GM23338 (cell line): ENCODE data around the gene CLDN8. TPM values are rescaled to one million over a fixed set of nuclear protein-coding genes. Genes with fewer than 3 reads are reported as not detected.

Experiments used
- ATAC-seq: fragments of 200-7000 bp; cut with Tn5 transposase; 3 replicates; pipeline ENCODE4 v1.9.1; 2020
- DNase-seq: peaks from one replicate; pipeline ENCODE4 v3.0.0-alpha.2; 2015; ENCODE audit warnings: low spot score
- H2AFZ ChIP-seq: fragments of 200-600 bp; sonication (generic); 2 replicates; pipeline ENCODE4 v1.8.0; 2016; ENCODE audit warnings: antibody characterized with exemption, mild to moderate bottlenecking, moderate library complexity
- H3F3A ChIP-seq: fragments of 200-600 bp; sonication (generic); replicated peaks from 2 replicates; pipeline ENCODE4 v1.8.0; 2017; ENCODE audit warnings: antibody characterized with exemption, mixed run types, low read depth
- H3K27ac ChIP-seq: fragments of 200-600 bp; sonication (generic); 2 replicates; pipeline ENCODE4 v1.6.1; 2016; ENCODE audit warnings: low read depth
- H3K27me3 ChIP-seq: fragments of 200-600 bp; sonication (generic); 2 replicates; pipeline ENCODE4 v1.8.0; 2016; ENCODE audit warnings: mild to moderate bottlenecking, mixed run types, moderate library complexity; ENCODE audit not compliant: insufficient read depth
- H3K36me3 ChIP-seq: fragments of 200-600 bp; sonication (generic); 2 replicates; pipeline ENCODE4 v1.8.0; 2016; ENCODE audit warnings: mild to moderate bottlenecking; ENCODE audit not compliant: insufficient read depth
- H3K4me1 ChIP-seq: fragments of 200-600 bp; sonication (generic); 2 replicates; pipeline ENCODE4 v1.8.0; 2016; ENCODE audit warnings: mild to moderate bottlenecking, moderate library complexity; ENCODE audit not compliant: insufficient read depth
- H3K4me2 ChIP-seq: fragments of 200-600 bp; sonication (generic); 2 replicates; pipeline ENCODE4 v1.7.1; 2017; ENCODE audit warnings: mixed run types
- H3K4me3 ChIP-seq: fragments of 200-600 bp; sonication (generic); 2 replicates; pipeline ENCODE4 v1.6.1; 2016; ENCODE audit warnings: mixed run types
- H3K79me2 ChIP-seq: fragments of 200-600 bp; sonication (generic); replicated peaks from 2 replicates; pipeline ENCODE4 v1.8.0; 2017; ENCODE audit warnings: mild to moderate bottlenecking; ENCODE audit not compliant: insufficient read depth
- H3K9me2 ChIP-seq: fragments of 200-600 bp; sonication (generic); 2 replicates; pipeline ENCODE4 v1.8.0; 2017; ENCODE audit not compliant: insufficient read depth
- H4K20me1 ChIP-seq: fragments of 200-600 bp; sonication (generic); replicated peaks from 2 replicates; pipeline ENCODE4 v1.8.0; 2017; ENCODE audit warnings: mild to moderate bottlenecking; ENCODE audit not compliant: insufficient read depth
- H3K27ac Mint-ChIP-seq: 2 replicates; pipeline ENCODE4 v1.8.0; 2020; ENCODE audit warnings: inconsistent platforms, mild to moderate bottlenecking, moderate library complexity, mixed read lengths
- H3K27me3 Mint-ChIP-seq: 3 replicates; pipeline ENCODE4 v1.8.0; 2022; ENCODE audit warnings: low read depth, mild to moderate bottlenecking, moderate library complexity, mixed read lengths, inconsistent platforms; ENCODE audit not compliant: insufficient read depth, poor library complexity
- H3K36me3 Mint-ChIP-seq: 3 replicates; pipeline ENCODE4 v1.8.0; 2021; ENCODE audit warnings: low read depth, mild to moderate bottlenecking, inconsistent platforms, moderate library complexity, mixed read lengths
- H3K4me1 Mint-ChIP-seq: 3 replicates; pipeline ENCODE4 v1.8.0; 2020; ENCODE audit warnings: mild to moderate bottlenecking, inconsistent platforms, mixed read lengths
- H3K4me3 Mint-ChIP-seq: 3 replicates; pipeline ENCODE4 v1.8.0; 2021; ENCODE audit warnings: moderate library complexity, mild to moderate bottlenecking, inconsistent platforms, mixed read lengths
- H3K9me3 Mint-ChIP-seq: 3 replicates; pipeline ENCODE4 v1.8.0; 2020; ENCODE audit warnings: moderate library complexity, mild to moderate bottlenecking, inconsistent platforms, mixed read lengths
- CREB1 ChIP-seq: fragments of 250-450 bp; sonication (Bioruptor Pico); IDR thresholded peaks from 2 replicates; pipeline ENCODE4 v1.5.0; 2020; ENCODE audit warnings: low read depth, mild to moderate bottlenecking, moderate library complexity
- EZH2 ChIP-seq: fragments of 200-600 bp; sonication (generic); IDR thresholded peaks from one replicate; pipeline ENCODE4 v1.8.0; 2017; ENCODE audit warnings: antibody characterized with exemption, mild to moderate bottlenecking, low read depth; ENCODE audit not compliant: unreplicated experiment
- EZH2phosphoT487 ChIP-seq: fragments of 200-600 bp; sonication (generic); IDR thresholded peaks from one replicate; pipeline ENCODE4 v1.8.1; 2018; ENCODE audit warnings: antibody characterized with exemption; ENCODE audit not compliant: unreplicated experiment
- JUNB ChIP-seq: IDR thresholded peaks from one replicate; pipeline ENCODE4 v1.6.1; 2016; ENCODE audit warnings: antibody characterized with exemption; ENCODE audit not compliant: unreplicated experiment
- NANOG ChIP-seq: IDR thresholded peaks from 2 replicates; pipeline ENCODE4 v1.6.1; 2016; ENCODE audit warnings: antibody characterized with exemption, borderline replicate concordance
- POLR2AphosphoS5 ChIP-seq: IDR thresholded peaks from 2 replicates; pipeline ENCODE4 v1.6.1; 2016; ENCODE audit warnings: antibody characterized with exemption, low read depth
- REST ChIP-seq: IDR thresholded peaks from one replicate; pipeline ENCODE4 v1.6.1; 2018; ENCODE audit warnings: antibody characterized with exemption; ENCODE audit not compliant: unreplicated experiment
- STAT1 ChIP-seq: IDR thresholded peaks from one replicate; pipeline ENCODE4 v1.6.1; 2016; ENCODE audit warnings: antibody characterized with exemption; ENCODE audit not compliant: unreplicated experiment
- ZNF114 ChIP-seq: fragments of 250-450 bp; sonication (Bioruptor Pico); IDR thresholded peaks from 2 replicates; pipeline ENCODE4 v1.5.0; 2020; ENCODE audit warnings: mild to moderate bottlenecking, moderate library complexity
- ZNF331 ChIP-seq: fragments of 250-450 bp; sonication (Bioruptor Pico); IDR thresholded peaks from 2 replicates; pipeline ENCODE4 v1.5.0; 2020; ENCODE audit warnings: low read depth, mild to moderate bottlenecking, moderate library complexity
- ZNF462 ChIP-seq: fragments of 250-450 bp; sonication (Bioruptor Pico); IDR thresholded peaks from 2 replicates; pipeline ENCODE4 v1.5.0; 2020; ENCODE audit warnings: mild to moderate bottlenecking, moderate library complexity
- polyA plus RNA-seq: library from polyadenylated mRNA; unstranded; fragments of >200 nt; fragmentation: Nextera tagmentation; extraction: Ambion mirVana; gene quantifications from 2 replicates; pipeline ENCODE4 v1.2.1, GENCODE V29; 2016
- total RNA-seq: library from RNA; depleted of rRNA; stranded (reverse); fragments of >200 nt; shearing (Covaris generic); gene quantifications from 2 replicates; pipeline ENCODE4 v1.2.3, GENCODE V29; 2014
- TF ChIP-seq, protein P1 (sequence below): IDR thresholded peaks from 2 replicates; pipeline ENCODE4 v1.6.1; 2016; ENCODE audit warnings: antibody characterized with exemption
- TF ChIP-seq, protein P2 (sequence below), 2 experiments: fragments of 200-600 bp in 1 of 2; sonication (generic) in 1 of 2; conservative IDR thresholded peaks; 2 replicates each; pipeline versions ENCODE4 v1.5.1 to v1.6.1; 2016 to 2017; ENCODE audit warnings: antibody characterized with exemption in 2 of 2, low read depth in 2 of 2, mild to moderate bottlenecking in 2 of 2, moderate library complexity in 1 of 2

The CLDN8 gene
- total and polyA plus RNA-seq, 2 experiments from 2014 or later = not detected

DNA sequence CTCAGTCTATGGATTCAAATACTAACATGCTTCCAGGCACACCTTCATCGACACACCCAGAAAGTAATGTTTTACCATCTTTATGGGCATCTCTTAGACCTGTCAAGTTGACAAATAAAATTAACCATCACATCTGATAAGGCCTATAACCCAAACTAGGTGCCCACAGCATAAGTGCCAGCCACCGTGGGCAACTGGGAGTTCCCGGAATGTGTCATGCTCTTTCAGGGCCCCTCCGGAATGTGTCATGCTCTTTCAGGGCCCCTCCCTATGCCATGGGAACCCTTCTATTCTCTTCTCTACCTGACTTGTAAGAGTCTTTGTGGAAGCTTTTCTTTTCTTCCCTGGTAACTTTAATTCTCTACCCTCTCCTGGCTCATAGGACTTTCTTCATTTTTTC is 40.2 kb upstream of the CLDN8 start:
- H3K4me1 ChIP-seq = no peaks in the 10 kb centered on the region
- H3K27me3 ChIP-seq = no peaks in the 10 kb centered on the region
- Mint-ChIP-seq H3K4me3 (no peak overlapping the region), H3K27ac (no peak overlapping the region), H3K9me3 (no peaks in the 10 kb centered on the region), H3K4me1 (no peaks in the 10 kb centered on the region; the same call in 2 of the 3 replicates), H3K36me3 (no peaks in the 10 kb centered on the region), H3K27me3 (no peaks in the 10 kb centered on the region)
- TF ChIP-seq EZH2phosphoT487 (no peak), CREB1 (no peak), EZH2 (no peak), ZNF114 (CRISPR knock-in tag) (no peak), ZNF462 (CRISPR knock-in tag) (no peak), JUNB (no peak), REST (no peak), POLR2AphosphoS5 (no peak), STAT1 (no peak), NANOG (no peak), ZNF331 (CRISPR knock-in tag) (no peak)
- TF ChIP-seq, protein P1, sequence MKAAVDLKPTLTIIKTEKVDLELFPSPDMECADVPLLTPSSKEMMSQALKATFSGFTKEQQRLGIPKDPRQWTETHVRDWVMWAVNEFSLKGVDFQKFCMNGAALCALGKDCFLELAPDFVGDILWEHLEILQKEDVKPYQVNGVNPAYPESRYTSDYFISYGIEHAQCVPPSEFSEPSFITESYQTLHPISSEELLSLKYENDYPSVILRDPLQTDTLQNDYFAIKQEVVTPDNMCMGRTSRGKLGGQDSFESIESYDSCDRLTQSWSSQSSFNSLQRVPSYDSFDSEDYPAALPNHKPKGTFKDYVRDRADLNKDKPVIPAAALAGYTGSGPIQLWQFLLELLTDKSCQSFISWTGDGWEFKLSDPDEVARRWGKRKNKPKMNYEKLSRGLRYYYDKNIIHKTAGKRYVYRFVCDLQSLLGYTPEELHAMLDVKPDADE = no peak
- TF ChIP-seq, protein P2, sequence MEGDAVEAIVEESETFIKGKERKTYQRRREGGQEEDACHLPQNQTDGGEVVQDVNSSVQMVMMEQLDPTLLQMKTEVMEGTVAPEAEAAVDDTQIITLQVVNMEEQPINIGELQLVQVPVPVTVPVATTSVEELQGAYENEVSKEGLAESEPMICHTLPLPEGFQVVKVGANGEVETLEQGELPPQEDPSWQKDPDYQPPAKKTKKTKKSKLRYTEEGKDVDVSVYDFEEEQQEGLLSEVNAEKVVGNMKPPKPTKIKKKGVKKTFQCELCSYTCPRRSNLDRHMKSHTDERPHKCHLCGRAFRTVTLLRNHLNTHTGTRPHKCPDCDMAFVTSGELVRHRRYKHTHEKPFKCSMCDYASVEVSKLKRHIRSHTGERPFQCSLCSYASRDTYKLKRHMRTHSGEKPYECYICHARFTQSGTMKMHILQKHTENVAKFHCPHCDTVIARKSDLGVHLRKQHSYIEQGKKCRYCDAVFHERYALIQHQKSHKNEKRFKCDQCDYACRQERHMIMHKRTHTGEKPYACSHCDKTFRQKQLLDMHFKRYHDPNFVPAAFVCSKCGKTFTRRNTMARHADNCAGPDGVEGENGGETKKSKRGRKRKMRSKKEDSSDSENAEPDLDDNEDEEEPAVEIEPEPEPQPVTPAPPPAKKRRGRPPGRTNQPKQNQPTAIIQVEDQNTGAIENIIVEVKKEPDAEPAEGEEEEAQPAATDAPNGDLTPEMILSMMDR (conservative IDR thresholded peaks at IDR 0.05; ENCODE audit: low read depth in 2 of 2) = no peak
- no peak overlapping the region for H2AFZ ChIP-seq
- no peaks in the 10 kb centered on the region for H3K36me3 ChIP-seq
- no peak overlapping the region for H3K4me2 ChIP-seq
- no peaks in the 10 kb centered on the region for H3K9me2 ChIP-seq
- no peaks in the 10 kb centered on the region for H3K79me2 ChIP-seq
- no peaks in the 10 kb centered on the region for H4K20me1 ChIP-seq
- no peak overlapping the region for H3K4me3 ChIP-seq
- H3F3A ChIP-seq = no peaks in the 10 kb centered on the region
- no peak for ATAC-seq
- no peak overlapping the region for H3K27ac ChIP-seq
- no peak for DNase-seq
